CD4-positive, alpha-beta T cell (primary cell): ENCODE results near the gene ASTN2. TPM values are rescaled to one million over a fixed set of nuclear protein-coding genes. Genes with fewer than 3 reads are reported as not detected.
"Not testable (repeated sequence)": the region's sequence is repeated elsewhere in the genome, so short reads cannot be mapped to it uniquely, and the experiment has no call there.

ENCODE experiments used
- ATAC-seq: fragments of 200-7000 bp; cut with Tn5 transposase; one replicate; pipeline ENCODE4 v1.10.0; 2022; ENCODE audit warnings: mild to moderate bottlenecking; ENCODE audit not compliant: poor library complexity
- CTCF ChIA-PET: fragments of 350-600 bp; sonication (Branson Sonifier 250); formaldehyde crosslinking; loops from one replicate; lab custom pipeline; 2021; ENCODE audit warnings: antibody characterized with exemption, inconsistent platforms; lab: Charles Lee
- POLR2A ChIA-PET: fragments of 350-600 bp; sonication (Branson Sonifier 250); formaldehyde crosslinking; loops from one replicate; lab custom pipeline; 2021; ENCODE audit warnings: antibody characterized with exemption, inconsistent platforms; lab: Charles Lee
- DNase-seq, 14 experiments: peaks; one replicate each; pipeline ENCODE4 v3.0.0-alpha.2; 2013 to 2020; ENCODE audit warnings: mixed read lengths in 2 of 14
- H3K27ac ChIP-seq, 2 donors: one replicate each; pipeline versions ENCODE4 v1.5.1 to v1.7.0; 2013; ENCODE audit warnings: low read length in 2 of 2, low read depth in 1 of 2, mild to moderate bottlenecking in 1 of 2
- H3K27me3 ChIP-seq, 2 experiments: 1 replicate in 1 of 2; 2 replicates in 1 of 2; pipeline versions ENCODE4 v1.6.1 to v1.7.0; 2013; ENCODE audit warnings: low read length in 2 of 2, control low read depth in 1 of 2, mild to moderate bottlenecking in 1 of 2, moderate library complexity in 1 of 2; ENCODE audit not compliant: insufficient read depth in 2 of 2, control insufficient read depth in 1 of 2
- H3K36me3 ChIP-seq: one replicate; pipeline ENCODE4 v1.6.1; 2013; ENCODE audit warnings: low read length, control low read depth; ENCODE audit not compliant: insufficient read depth
- H3K4me1 ChIP-seq: one replicate; pipeline ENCODE4 v1.6.1; 2013; ENCODE audit warnings: low read length, control low read depth; ENCODE audit not compliant: insufficient read depth
- H3K4me3 ChIP-seq: one replicate; pipeline ENCODE4 v1.5.1; 2013; ENCODE audit warnings: mild to moderate bottlenecking, low read length, moderate library complexity
- H3K9me3 ChIP-seq, 2 experiments: 1 replicate in 1 of 2; 2 replicates in 1 of 2; pipeline versions ENCODE4 v1.6.1 to v1.7.0; 2013; ENCODE audit warnings: low read length in 2 of 2, mild to moderate bottlenecking in 2 of 2, control low read depth in 1 of 2, moderate library complexity in 1 of 2; ENCODE audit not compliant: control insufficient read depth in 1 of 2, insufficient read depth in 1 of 2
- H3K27ac Mint-ChIP-seq: one replicate; pipeline ENCODE4 v1.8.0; 2020; ENCODE audit warnings: mixed read lengths
- H3K27me3 Mint-ChIP-seq: one replicate; pipeline ENCODE4 v1.8.0; 2021; ENCODE audit warnings: mixed read lengths
- H3K36me3 Mint-ChIP-seq: one replicate; pipeline ENCODE4 v1.8.0; 2021; ENCODE audit warnings: low read depth, mixed read lengths
- H3K4me1 Mint-ChIP-seq: one replicate; pipeline ENCODE4 v1.8.0; 2021; ENCODE audit warnings: low read depth, mixed read lengths
- H3K4me3 Mint-ChIP-seq: one replicate; pipeline ENCODE4 v1.8.0; 2020; ENCODE audit warnings: mild to moderate bottlenecking, mixed read lengths
- H3K9me3 Mint-ChIP-seq: one replicate; pipeline ENCODE4 v1.8.0; 2020; ENCODE audit warnings: mixed read lengths
- CTCF ChIP-seq: fragments of 200-600 bp; IDR thresholded peaks from one replicate; pipeline ENCODE4 v1.8.0; 2022; ENCODE audit warnings: antibody characterized with exemption, mild to moderate bottlenecking
- intact Hi-C, 2 experiments: fragments of 100-400 bp; cut with DNase I in 1 of 2; cut with micrococcal nuclease in 1 of 2; formaldehyde crosslinking; loops; one replicate each; pipeline versions ENCODE4 v1.15.1 to v1.9.0; 2023 to 2025; cut with DNase I, micrococcal nuclease
- total RNA-seq, 174 experiments: library from RNA in 2 of 174; stranded (reverse) in 2 of 174; gene quantifications; one replicate each; pipeline ENCODE4 v1.2.3 and lab custom pipeline; 2021 to 2026

The ASTN2 gene
- total RNA-seq, 2 experiments from 2014 or later: 2.3 to 2.4 TPM

DNA sequence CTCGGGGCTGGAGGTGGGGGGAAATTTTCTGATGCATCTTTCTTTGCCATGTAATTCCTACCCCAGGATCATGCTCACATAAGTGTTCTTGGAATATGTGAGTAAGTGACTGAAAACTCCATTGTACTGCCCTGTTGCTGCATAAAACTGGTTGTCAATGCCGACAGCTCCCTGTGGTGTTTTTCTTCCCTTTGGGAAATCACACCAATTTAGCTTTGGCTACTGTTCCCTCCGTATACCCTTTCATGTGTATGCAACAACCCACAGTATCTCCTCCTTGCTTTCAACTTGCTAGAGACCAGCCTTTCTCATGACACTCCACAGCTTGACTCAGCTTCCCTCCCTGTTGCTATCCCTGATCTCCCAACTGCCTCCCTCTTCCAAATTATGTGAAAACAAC, 487.1 kb downstream of the ASTN2 start:
- Histone ChIP-seq H3K4me1 (no peaks in the 10 kb centered on the region), H3K9me3 (no peaks in the 10 kb centered on the region), H3K4me3 (no peak overlapping the region), H3K27me3 (no peaks in the 10 kb centered on the region), H3K36me3 (no peaks in the 10 kb centered on the region), H3K27ac (no peak overlapping the region)
- Mint-ChIP-seq H3K27me3 (peaks cover 7% of the 10 kb centered on the region), H3K4me3 (no peak overlapping the region), H3K9me3 (no peaks in the 10 kb centered on the region), H3K27ac (no peak overlapping the region), H3K4me1 (no peaks in the 10 kb centered on the region), H3K36me3 (no peaks in the 10 kb centered on the region)
- ChIA-PET CTCF (no interaction called here), POLR2A (no interaction called here)
- ATAC-seq (no peak), DNase-seq (no peak)
- no peak for TF ChIP-seq CTCF
- intact Hi-C loops: no loop called here

- H3K27me3 ChIP-seq: no peaks in the 10 kb centered on the region
- ChIA-PET CTCF (no interaction called here), POLR2A (no interaction called here)
- H3K27ac ChIP-seq: no peak overlapping the region
- intact Hi-C loops: no loop called here
- no peaks in the 10 kb centered on the region for H3K9me3 ChIP-seq
- no peaks in the 10 kb centered on the region for H3K36me3 ChIP-seq
- Mint-ChIP-seq H3K9me3 (no peaks in the 10 kb centered on the region), H3K27me3 (peaks cover 3% of the 10 kb centered on the region), H3K36me3 (no peaks in the 10 kb centered on the region), H3K27ac (no peak overlapping the region), H3K4me1 (no peaks in the 10 kb centered on the region), H3K4me3 (no peak overlapping the region)
- no peak overlapping the region for H3K4me3 ChIP-seq
- TF ChIP-seq CTCF: no peak
- ATAC-seq: no peak
- H3K4me1 ChIP-seq: no peaks in the 10 kb centered on the region
- DNase-seq: no peak
Measured at GRCh38 chr9:116925121-116925520, 489.7 kb downstream of the ASTN2 start.

DNA sequence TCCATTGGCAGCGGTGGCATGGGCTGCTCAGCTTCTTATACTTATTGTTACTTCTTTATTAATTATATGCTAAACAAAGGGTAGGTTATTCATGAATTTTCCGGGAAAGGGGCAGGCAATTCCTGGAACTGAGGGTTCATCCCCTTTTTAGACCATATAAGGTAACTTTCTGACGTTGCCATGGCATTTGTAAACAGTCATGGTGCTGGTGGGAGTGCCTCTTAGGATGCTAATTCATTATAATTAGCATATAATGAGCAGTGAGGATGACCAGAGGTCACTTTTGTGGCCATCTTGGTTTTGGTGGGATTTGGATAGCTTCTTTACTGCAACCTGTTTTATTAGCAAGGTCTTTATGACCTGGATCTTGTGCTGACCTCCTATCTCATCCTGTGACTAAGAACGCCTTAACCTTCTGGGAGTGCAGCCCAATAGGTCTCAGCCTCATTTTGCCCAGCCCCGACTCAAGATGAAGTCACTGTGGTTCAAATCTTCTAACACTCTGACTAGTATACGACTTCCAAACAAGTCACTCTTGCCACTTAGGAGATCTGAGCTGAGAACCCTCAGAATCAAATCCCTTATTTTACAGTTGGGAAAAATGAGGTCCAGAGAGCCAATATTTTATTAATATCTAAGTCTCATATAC, 490.3 kb downstream of the ASTN2 start:
- ATAC-seq: no peak
- POLR2A ChIA-PET: no interaction called here
- Mint-ChIP-seq H3K4me1 (no peaks in the 10 kb centered on the region), H3K9me3 (no peaks in the 10 kb centered on the region), H3K4me3 (no peak overlapping the region), H3K36me3 (no peaks in the 10 kb centered on the region), H3K27me3 (peaks cover 3% of the 10 kb centered on the region), H3K27ac (no peak overlapping the region)
- Histone ChIP-seq H3K4me3 (no peak overlapping the region), H3K27ac (no peak overlapping the region), H3K9me3 (no peaks in the 10 kb centered on the region), H3K4me1 (no peaks in the 10 kb centered on the region), H3K36me3 (no peaks in the 10 kb centered on the region), H3K27me3 (no peaks in the 10 kb centered on the region)
- intact Hi-C loops: no loop called here
- TF ChIP-seq CTCF: no peak
- no peak for DNase-seq
- CTCF ChIA-PET: no interaction called here

DNA sequence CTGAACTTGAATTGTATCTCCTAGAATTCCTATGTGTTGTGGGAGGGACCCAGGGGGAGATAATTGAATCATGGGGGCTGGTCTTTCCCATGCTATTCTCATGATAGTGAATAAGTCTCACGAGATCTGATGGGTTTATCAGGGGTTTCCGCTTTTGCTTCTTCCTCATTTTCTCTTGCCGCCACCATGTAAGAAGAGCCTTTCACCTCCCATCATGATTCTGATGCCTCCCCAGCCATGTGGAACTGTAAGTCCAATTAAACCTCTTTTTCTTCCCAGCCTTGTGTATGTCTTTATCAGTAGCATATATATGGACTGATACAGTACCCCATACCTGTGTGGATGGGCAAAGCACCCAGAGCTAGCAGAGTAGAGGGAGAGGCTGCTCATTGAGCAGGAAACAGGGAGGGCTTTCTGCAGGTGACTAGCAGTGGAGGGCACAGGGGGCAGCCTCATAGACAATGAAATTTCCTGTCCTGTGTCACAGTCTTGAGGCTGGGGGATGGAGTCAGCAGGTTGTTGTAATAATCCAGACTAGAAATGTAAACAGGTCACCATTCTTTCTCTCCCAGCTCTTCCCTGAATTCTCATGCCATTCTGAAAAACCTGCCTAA, 496.9 kb downstream of the ASTN2 start:
- intact Hi-C loops, H3K9me3 Mint-ChIP-seq, H3K27ac Mint-ChIP-seq, ATAC-seq, H3K9me3 ChIP-seq, DNase-seq, POLR2A ChIA-PET, CTCF ChIA-PET, H3K4me1 Mint-ChIP-seq, H3K4me3 ChIP-seq, H3K27ac ChIP-seq, H3K27me3 ChIP-seq, H3K36me3 ChIP-seq, H3K36me3 Mint-ChIP-seq, H3K27me3 Mint-ChIP-seq, H3K4me3 Mint-ChIP-seq, H3K4me1 ChIP-seq: not testable (repeated sequence)
